Limb (tissue), 2 donors: ENCODE measurements around the gene TAF7.
"Not testable (repeated sequence)": the region's sequence is repeated elsewhere in the genome, so short reads cannot be mapped to it uniquely, and the experiment has no call there.

Source experiments
- DNase-seq, 2 donors: peaks; one replicate each; pipeline ENCODE4 v3.0.0-alpha.2; 2016; ENCODE audit errors: extremely low spot score in 2 of 2

The TAF7 gene

DNA sequence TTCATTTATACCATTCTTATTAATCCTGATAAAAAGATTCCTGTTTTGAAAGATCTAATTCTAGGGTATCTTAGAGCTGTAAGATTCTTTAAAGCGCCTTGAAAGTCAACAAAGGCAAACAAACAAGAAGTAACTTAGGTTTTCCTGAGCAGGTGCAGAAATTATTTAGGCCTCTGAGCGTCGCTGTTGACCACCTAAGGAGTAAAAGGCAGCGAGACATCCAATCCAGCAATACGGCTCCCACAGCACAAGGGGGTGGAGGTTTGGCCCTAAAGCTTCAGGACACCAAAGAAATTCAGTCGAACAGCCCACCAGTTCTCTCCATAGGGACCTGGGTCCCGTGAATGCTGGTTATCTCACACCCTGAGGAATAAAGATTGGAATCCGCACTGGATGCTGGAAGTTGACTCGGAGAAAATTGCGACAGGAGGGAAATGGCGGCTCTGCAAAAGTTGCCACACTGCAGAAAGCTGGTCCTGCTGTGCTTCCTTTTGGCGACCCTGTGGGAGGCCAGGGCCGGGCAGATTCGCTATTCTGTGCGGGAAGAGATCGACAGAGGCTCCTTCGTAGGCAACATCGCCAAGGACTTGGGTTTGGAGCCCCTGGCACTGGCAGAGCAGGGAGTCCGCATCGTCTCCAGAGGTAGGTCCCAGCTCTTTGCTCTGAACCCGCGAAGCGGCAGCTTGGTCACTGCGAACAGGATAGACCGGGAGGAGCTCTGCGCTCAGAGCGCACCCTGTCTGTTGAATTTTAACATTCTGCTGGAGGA, 18.1 kb upstream of the TAF7 start, which contains the start of gene PCDHGA2:
Gene PCDHGA2, plus strand, starts transcription at position 223 of the 769 bp plus-strand sequence.
- DNase-seq = peak; percentile 2 to 36

DNA sequence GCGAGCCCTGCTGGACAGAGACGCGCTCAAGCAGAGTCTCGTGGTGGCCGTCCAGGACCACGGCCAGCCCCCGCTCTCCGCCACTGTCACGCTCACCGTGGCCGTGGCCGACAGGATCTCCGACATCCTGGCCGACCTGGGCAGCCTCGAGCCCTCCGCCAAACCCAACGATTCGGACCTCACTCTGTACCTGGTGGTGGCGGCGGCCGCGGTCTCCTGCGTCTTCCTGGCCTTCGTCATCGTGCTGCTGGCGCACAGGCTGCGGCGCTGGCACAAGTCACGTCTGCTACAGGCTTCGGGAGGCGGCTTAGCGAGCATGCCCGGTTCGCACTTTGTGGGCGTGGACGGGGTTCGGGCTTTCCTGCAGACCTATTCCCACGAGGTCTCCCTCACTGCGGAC, 12.0 kb upstream of the TAF7 start:
- DNase-seq = not testable (repeated sequence)

GRCh38 chr5:141330299-141331080, 9.9 kb upstream of the TAF7 start, which contains the start of gene PCDHGA1:
Gene PCDHGA1 (plus strand): TSS chr5:141330514.
- DNase-seq = no peak

GRCh38 chr5:141328231-141328630, 7.6 kb upstream of the TAF7 start:
- DNase-seq = no peak

GRCh38 chr5:141326088-141326854, 5.7 kb upstream of the TAF7 start:
- peak in 1 of 2 donors; percentile 36 for DNase-seq

DNA sequence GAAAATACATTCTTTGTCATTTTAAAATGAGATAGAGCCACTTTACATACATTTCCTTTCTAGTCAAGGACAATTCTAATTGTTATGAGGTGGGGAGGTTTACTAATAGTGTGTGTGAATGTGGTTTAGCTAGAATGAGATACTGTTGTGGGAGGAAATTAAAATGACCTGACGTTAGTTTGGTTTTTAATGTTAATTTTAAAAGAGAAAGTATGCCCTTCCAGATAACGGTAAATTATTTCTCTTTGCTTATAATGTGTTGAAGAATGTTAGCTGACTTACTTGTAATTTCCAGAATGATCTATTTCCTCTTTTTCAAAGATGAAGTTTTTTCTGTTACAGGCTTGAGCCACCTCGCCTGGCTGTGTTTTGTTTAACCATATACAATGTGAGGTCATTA, 1.7 kb upstream of the TAF7 start:
- no peak for DNase-seq

DNA sequence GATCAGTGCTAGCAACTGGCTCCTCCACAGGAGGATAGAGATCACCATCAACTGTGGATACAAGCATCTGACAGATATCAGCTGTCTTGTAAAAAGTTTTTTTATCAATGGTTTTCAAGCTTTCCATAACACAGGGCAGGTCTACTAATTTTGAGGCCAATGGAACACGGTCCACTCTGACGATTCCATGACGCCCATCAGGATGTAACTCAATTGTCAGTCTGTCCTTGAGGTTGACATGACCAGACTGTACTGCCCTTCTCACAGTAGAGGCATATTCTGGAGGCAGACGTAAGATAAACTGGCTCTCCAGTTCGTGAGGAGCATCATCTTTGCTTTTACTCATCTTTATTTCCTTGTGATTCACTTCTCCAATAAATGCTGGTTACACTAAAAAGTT, 885 bp downstream of the TAF7 start:
- DNase-seq = no peak

DNA sequence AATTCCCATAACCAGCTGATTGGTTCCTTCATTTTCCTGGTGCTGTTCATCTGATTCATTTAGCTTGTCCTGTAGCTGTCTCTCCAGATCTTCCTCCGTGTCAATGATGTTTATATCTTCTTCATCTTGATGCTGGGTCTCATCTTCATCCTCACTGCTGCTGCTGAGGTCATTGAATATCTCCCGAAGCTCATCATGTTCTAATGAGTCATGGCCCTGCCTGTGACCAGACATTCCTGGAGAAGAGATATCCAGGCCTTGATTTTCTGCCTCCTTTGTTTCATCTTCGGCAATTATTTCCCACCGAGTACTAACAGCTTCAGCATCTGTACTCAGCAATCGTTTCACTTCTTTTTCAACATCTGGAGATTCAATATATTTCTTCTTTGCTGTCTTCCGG, 1.4 kb downstream of the TAF7 start:
- no peak for DNase-seq

DNA sequence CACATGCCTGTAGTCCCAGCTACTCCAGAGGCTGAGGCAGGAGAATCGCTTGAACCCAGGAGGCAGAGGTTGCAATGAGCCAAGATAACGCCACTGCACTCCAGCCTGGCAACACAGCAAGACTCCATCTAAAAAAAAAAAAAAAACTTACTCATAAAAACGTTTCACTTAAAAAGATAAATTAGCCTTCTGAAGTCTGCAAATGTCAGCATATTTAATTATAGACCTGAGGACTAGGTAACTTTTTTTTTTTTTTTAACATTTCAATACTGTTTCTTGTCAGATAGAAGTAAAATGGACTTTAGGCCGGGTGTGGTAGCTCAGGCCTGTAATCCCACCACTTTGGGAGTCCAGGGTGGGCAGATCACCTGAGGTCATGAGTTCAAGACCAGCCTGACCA, 3.6 kb downstream of the TAF7 start:
- not testable (repeated sequence) for DNase-seq

DNA sequence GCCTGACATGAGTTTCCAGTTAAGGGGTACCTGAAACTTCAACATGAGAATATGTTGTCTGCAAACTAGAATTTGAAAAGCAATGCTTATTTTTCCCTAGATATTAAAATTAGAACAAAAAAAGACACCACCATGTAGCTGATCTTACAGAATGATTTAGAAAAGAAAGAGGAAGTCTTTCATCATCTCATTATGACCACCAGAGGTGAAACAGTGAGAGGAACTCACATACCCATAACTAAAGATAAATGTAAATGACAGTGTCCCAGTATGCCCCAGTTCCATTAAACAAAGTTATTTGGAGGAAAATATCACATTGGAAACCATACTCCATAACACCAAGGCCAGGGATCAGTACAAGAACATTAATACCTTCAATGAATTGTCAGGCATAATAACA, 6.9 kb downstream of the TAF7 start:
- DNase-seq = no peak

DNA sequence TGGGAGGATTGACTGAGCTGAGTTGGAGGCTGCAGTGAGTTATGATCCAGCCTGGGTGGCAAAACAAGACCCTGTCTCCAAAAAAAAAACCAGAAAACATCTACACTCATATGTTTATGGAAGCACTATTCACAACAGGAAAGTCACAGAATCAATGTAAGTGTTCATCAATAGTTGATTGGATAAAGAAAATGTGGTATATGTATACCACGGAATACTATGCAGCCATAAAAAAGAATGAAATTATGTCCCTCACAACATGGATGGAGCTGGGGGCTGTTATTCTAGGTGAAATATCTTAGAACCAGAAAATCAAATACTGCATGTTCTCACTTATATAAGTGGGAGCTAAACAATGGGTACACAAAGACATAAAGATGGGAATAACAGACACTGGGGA, 14.0 kb downstream of the TAF7 start:
- no peak for DNase-seq

DNA sequence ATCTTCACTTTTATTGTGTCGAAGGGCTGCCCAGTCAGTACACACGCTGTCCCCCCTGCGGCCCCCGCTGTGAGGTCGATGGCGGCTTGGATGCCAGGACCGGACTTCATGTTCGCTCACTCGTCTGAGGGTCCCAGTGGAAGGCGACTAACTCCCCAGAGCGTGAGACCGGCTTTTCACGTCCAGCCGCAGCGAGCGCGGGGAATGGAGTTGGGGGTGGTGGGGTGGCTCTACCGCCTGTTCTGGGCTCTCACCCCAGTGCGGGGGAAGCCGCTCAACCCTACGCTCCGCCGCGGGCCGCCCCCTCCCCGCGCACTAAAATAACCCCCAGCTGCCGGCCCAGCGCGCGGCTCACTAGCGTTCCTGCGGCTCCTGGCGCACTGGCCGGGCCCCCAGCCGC, 16.8 kb downstream of the TAF7 start, which contains the start of gene SLC25A2:
Gene SLC25A2, minus strand, starts transcription at position 294 of the 400 bp plus-strand sequence. Its CDS starts 184 bp downstream, at position 110.
- DNase-seq = no peak

DNA sequence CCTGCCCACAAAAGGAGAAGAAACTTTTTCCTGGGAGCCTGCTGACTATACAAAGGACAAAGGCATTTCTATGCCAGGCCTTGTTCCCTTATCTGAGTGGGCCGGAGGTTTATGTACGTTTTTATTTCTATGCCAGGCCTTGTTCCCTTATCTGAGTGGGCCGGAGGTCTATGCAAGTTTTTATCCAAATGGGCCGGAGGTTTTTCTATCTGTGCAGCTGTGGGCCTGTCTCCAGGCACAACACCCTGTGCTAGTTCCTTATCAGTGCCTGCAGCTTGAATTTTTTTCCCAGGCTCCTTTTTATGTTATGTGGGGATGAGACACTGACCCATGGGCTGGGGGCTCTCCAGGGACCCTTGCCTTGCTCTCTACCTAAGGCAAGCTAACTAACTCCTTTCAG, 22.2 kb downstream of the TAF7 start:
- no peak for DNase-seq

GRCh38 chr5:141272906-141273305, 47.7 kb downstream of the TAF7 start:
- no peak for DNase-seq

- no peak for DNase-seq
Observed at GRCh38 chr5:141269195-141269594, 51.4 kb downstream of the TAF7 start.
